ENCODE results near the gene PALMD. TPM values are rescaled to one million over a fixed set of nuclear protein-coding genes. Genes with fewer than 3 reads are reported as not detected.

PALMD gene
- total RNA-seq, 3 donors from 2014 or later (not counting 1 experiment from before 2014, with no cell fraction given) = not detected

DNA sequence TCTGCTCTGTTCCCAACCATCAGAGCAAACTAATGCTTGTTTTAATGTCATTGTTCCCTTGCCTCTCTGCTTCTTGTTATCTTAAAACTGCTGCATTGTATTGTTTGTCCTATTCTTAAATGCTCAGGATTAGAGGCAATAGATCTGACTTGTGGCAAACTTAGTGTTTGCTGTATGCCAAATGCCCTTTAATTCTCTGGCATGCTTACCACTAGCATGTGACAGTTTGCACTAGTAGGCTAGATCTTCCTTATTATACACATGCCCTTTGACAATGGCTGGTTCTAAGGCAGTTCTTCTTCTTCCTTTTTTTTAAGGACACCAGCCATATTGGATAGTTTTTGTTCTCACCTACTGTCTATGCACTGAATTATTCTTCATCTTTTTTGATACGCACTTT lies 30.1 kb downstream of the PALMD start:
- H3K4me3 Mint-ChIP-seq = no peak overlapping the region
- H3K36me3 Mint-ChIP-seq = no peaks in the 10 kb centered on the region
- H3K9me3 Mint-ChIP-seq = no peaks in the 10 kb centered on the region
- H3K4me1 Mint-ChIP-seq = no peaks in the 10 kb centered on the region
- H3K27ac Mint-ChIP-seq = no peak overlapping the region
- Histone ChIP-seq H3K27ac (ENCODE audit: low read length) (no peak overlapping the region), H3K9me3 (ENCODE audit: control insufficient read depth, insufficient read depth, low read length) (no peaks in the 10 kb centered on the region), H3K36me3 (ENCODE audit: control insufficient read depth, insufficient read depth, low read length) (no peaks in the 10 kb centered on the region), H3K27me3 (ENCODE audit: control insufficient read depth, insufficient read depth, low read length) (peaks cover 3% of the 10 kb centered on the region), H3K4me3 (ENCODE audit: low read length) (no peak overlapping the region), H3K4me1 (ENCODE audit: control insufficient read depth, insufficient read depth, low read length) (no peaks in the 10 kb centered on the region)
- ATAC-seq (no peak), DNase-seq (no peak)
- TF ChIP-seq, protein P1, sequence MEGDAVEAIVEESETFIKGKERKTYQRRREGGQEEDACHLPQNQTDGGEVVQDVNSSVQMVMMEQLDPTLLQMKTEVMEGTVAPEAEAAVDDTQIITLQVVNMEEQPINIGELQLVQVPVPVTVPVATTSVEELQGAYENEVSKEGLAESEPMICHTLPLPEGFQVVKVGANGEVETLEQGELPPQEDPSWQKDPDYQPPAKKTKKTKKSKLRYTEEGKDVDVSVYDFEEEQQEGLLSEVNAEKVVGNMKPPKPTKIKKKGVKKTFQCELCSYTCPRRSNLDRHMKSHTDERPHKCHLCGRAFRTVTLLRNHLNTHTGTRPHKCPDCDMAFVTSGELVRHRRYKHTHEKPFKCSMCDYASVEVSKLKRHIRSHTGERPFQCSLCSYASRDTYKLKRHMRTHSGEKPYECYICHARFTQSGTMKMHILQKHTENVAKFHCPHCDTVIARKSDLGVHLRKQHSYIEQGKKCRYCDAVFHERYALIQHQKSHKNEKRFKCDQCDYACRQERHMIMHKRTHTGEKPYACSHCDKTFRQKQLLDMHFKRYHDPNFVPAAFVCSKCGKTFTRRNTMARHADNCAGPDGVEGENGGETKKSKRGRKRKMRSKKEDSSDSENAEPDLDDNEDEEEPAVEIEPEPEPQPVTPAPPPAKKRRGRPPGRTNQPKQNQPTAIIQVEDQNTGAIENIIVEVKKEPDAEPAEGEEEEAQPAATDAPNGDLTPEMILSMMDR (IDR thresholded peaks at IDR 0.05) = no peak
- H3K27me3 Mint-ChIP-seq (ENCODE audit: low read depth in 2 of 2) = peaks cover 12 to 41% of the 10 kb centered on the region in 2 donors
- intact Hi-C loops (cut with micrococcal nuclease) = no loop called here
- WGBS (ENCODE audit: insufficient coverage) = no CpG with 5 or more reads among the region's 1 CpG

GRCh38 chr1:99676876-99677275 lies 31.0 kb downstream of the PALMD start:
- no peaks in the 10 kb centered on the region for H3K36me3 ChIP-seq (ENCODE audit: control insufficient read depth, insufficient read depth, low read length)
- TF ChIP-seq, protein P1 (IDR thresholded peaks at IDR 0.05) = no peak
- Mint-ChIP-seq H3K27ac (no peak overlapping the region), H3K4me3 (no peak overlapping the region), H3K27me3 (ENCODE audit: low read depth in 2 of 2) (peaks cover 12 to 41% of the 10 kb centered on the region in 2 donors), H3K9me3 (no peaks in the 10 kb centered on the region), H3K4me1 (no peaks in the 10 kb centered on the region), H3K36me3 (no peaks in the 10 kb centered on the region)
- DNase-seq (no peak), ATAC-seq (no peak)
- H3K4me1 ChIP-seq (ENCODE audit: control insufficient read depth, insufficient read depth, low read length) = no peaks in the 10 kb centered on the region
- H3K9me3 ChIP-seq (ENCODE audit: control insufficient read depth, insufficient read depth, low read length) = no peaks in the 10 kb centered on the region
- H3K27ac ChIP-seq (ENCODE audit: low read length) = no peak overlapping the region
- intact Hi-C loops (cut with micrococcal nuclease) = no loop called here
- H3K4me3 ChIP-seq (ENCODE audit: low read length) = no peak overlapping the region
- H3K27me3 ChIP-seq (ENCODE audit: control insufficient read depth, insufficient read depth, low read length) = peaks cover 3% of the 10 kb centered on the region

DNA sequence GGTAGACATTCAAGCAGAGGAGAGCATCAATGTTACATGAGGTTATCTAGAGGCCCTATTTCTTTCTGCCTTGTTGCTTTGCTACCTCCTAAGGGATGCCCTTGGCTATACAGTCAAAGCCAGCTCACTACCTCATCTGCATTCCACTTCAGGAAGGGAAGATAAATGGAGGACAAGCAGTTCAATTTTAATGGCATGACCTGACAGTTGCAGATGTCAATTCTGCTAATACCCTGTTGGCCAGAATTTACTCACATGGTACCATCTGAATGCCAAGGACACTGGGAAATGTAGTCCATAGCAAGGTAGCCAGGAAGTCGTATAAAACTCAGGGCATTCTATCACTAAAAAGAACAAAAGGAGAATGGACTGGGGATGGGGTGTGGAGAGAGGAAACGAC lies 31.5 kb downstream of the PALMD start:
- peaks cover 9 to 36% of the 10 kb centered on the region in 2 donors for H3K27me3 Mint-ChIP-seq (ENCODE audit: low read depth in 2 of 2)
- DNase-seq (no peak), ATAC-seq (no peak)
- peaks cover 3% of the 10 kb centered on the region for H3K27me3 ChIP-seq (ENCODE audit: control insufficient read depth, insufficient read depth, low read length)
- TF ChIP-seq, protein P1 (IDR thresholded peaks at IDR 0.05) = no peak
- H3K4me1 ChIP-seq (ENCODE audit: control insufficient read depth, insufficient read depth, low read length) = no peaks in the 10 kb centered on the region
- WGBS (ENCODE audit: insufficient coverage) = 100% methylated on average over 1 of the region's 2 CpGs
- H3K36me3 Mint-ChIP-seq = no peaks in the 10 kb centered on the region
- H3K9me3 Mint-ChIP-seq = no peaks in the 10 kb centered on the region
- H3K4me1 Mint-ChIP-seq = no peaks in the 10 kb centered on the region
- H3K27ac ChIP-seq (ENCODE audit: low read length) = no peak overlapping the region
- H3K27ac Mint-ChIP-seq = no peak overlapping the region
- no peak overlapping the region for H3K4me3 ChIP-seq (ENCODE audit: low read length)
- no peak overlapping the region for H3K4me3 Mint-ChIP-seq
- no peaks in the 10 kb centered on the region for H3K9me3 ChIP-seq (ENCODE audit: control insufficient read depth, insufficient read depth, low read length)
- intact Hi-C loops (cut with micrococcal nuclease) = no loop called here
- no peaks in the 10 kb centered on the region for H3K36me3 ChIP-seq (ENCODE audit: control insufficient read depth, insufficient read depth, low read length)

- TF ChIP-seq, protein P1 (IDR thresholded peaks at IDR 0.05) = no peak
- intact Hi-C loops (cut with micrococcal nuclease) = no loop called here
- no peak overlapping the region for H3K4me3 Mint-ChIP-seq
Measured at GRCh38 chr1:99680270-99680669, 34.4 kb downstream of the PALMD start.

More at GRCh38 chr1:99680270-99680669, 34.4 kb downstream of the PALMD start:
- Histone ChIP-seq H3K27me3 (ENCODE audit: control insufficient read depth, insufficient read depth, low read length) (no peaks in the 10 kb centered on the region), H3K4me3 (ENCODE audit: low read length) (no peak overlapping the region), H3K9me3 (ENCODE audit: control insufficient read depth, insufficient read depth, low read length) (no peaks in the 10 kb centered on the region), H3K36me3 (ENCODE audit: control insufficient read depth, insufficient read depth, low read length) (no peaks in the 10 kb centered on the region), H3K27ac (ENCODE audit: low read length) (no peak overlapping the region), H3K4me1 (ENCODE audit: control insufficient read depth, insufficient read depth, low read length) (no peaks in the 10 kb centered on the region)
- no peaks in the 10 kb centered on the region for H3K4me1 Mint-ChIP-seq
- H3K36me3 Mint-ChIP-seq = no peaks in the 10 kb centered on the region
- no peaks in the 10 kb centered on the region for H3K9me3 Mint-ChIP-seq
- H3K27me3 Mint-ChIP-seq (ENCODE audit: low read depth in 2 of 2) = peaks cover 10 to 11% of the 10 kb centered on the region in 2 donors
- ATAC-seq (no peak), DNase-seq (no peak)
- no CpG with 5 or more reads among the region's 1 CpG for WGBS (ENCODE audit: insufficient coverage)
- no peak overlapping the region for H3K27ac Mint-ChIP-seq
